RWPE2 (cell line): ENCODE measurements around the gene DPH6.
A peak's percentile ranks its signal among the peaks of the same experiment; 100 is the strongest.

Experiments
- ATAC-seq: fragments of 200-7000 bp; cut with Tn5 transposase; 3 replicates; pipeline ENCODE4 v1.9.1; 2021; ENCODE audit warnings: low read depth
- DNase-seq: peaks from one replicate; pipeline ENCODE4 v3.0.0-alpha.2; 2020; ENCODE audit warnings: low spot score
- H3K27ac ChIP-seq: fragments of 450-650 bp; 2 replicates; pipeline ENCODE4 v1.5.1; 2017; ENCODE audit warnings: mild to moderate bottlenecking; ENCODE audit not compliant: poor library complexity, severe bottlenecking
- H3K27me3 ChIP-seq: fragments of 250-450 bp; sonication (Bioruptor Pico); 2 replicates; pipeline ENCODE4 v1.5.1; 2021; ENCODE audit warnings: mild to moderate bottlenecking, moderate library complexity; ENCODE audit not compliant: insufficient read depth, poor library complexity, severe bottlenecking
- H3K36me3 ChIP-seq: fragments of 250-450 bp; sonication (Bioruptor Pico); 2 replicates; pipeline ENCODE4 v1.5.1; 2020; ENCODE audit warnings: low read depth, mild to moderate bottlenecking, moderate library complexity
- H3K4me1 ChIP-seq: fragments of 250-450 bp; sonication (Bioruptor Pico); 2 replicates; pipeline ENCODE4 v1.5.1; 2021; ENCODE audit warnings: mild to moderate bottlenecking, moderate library complexity; ENCODE audit not compliant: insufficient read depth, poor library complexity, severe bottlenecking
- H3K4me3 ChIP-seq: fragments of 250-450 bp; sonication (Bioruptor Pico); 2 replicates; pipeline ENCODE4 v1.5.1; 2021; ENCODE audit warnings: mild to moderate bottlenecking, moderate library complexity; ENCODE audit not compliant: severe bottlenecking
- H3K9me3 ChIP-seq: fragments of 250-450 bp; sonication (Bioruptor Pico); 2 replicates; pipeline ENCODE4 v1.5.1; 2021; ENCODE audit warnings: mild to moderate bottlenecking, moderate library complexity; ENCODE audit not compliant: severe bottlenecking
- TF ChIP-seq, protein P1 (sequence below): fragments of 450-650 bp; IDR thresholded peaks from one replicate; pipeline ENCODE4 v1.5.1; 2017; ENCODE audit warnings: mild to moderate bottlenecking, moderate library complexity; ENCODE audit not compliant: poor library complexity, severe bottlenecking

DPH6 gene

DNA sequence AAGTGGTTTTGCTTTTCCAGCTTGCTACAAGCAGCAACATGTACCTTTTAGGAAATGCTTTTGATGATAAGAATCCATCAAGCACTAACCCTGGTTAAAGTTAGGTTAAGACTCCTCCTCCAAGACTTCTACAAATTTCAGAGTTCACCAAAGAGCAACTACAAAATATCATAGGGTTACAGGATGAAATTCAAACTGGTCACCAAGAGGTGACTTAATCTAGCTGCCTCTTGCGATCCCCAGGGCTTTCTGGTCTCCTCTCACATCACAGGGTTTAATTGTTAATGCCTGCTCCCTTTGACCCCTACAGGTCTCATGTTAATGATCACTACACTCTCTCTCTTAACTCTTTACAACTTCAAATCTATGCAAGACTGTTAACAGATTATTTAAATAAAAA, 66.5 kb downstream of the DPH6 start:
- Histone ChIP-seq H3K4me1 (peaks cover 44% of the 10 kb centered on the region), H3K27ac (no peak overlapping the region), H3K9me3 (no peaks in the 10 kb centered on the region), H3K27me3 (no peaks in the 10 kb centered on the region), H3K4me3 (no peak overlapping the region), H3K36me3 (peaks cover 10% of the 10 kb centered on the region; the same call in 1 of the 2 replicates)
- TF ChIP-seq, protein P1, sequence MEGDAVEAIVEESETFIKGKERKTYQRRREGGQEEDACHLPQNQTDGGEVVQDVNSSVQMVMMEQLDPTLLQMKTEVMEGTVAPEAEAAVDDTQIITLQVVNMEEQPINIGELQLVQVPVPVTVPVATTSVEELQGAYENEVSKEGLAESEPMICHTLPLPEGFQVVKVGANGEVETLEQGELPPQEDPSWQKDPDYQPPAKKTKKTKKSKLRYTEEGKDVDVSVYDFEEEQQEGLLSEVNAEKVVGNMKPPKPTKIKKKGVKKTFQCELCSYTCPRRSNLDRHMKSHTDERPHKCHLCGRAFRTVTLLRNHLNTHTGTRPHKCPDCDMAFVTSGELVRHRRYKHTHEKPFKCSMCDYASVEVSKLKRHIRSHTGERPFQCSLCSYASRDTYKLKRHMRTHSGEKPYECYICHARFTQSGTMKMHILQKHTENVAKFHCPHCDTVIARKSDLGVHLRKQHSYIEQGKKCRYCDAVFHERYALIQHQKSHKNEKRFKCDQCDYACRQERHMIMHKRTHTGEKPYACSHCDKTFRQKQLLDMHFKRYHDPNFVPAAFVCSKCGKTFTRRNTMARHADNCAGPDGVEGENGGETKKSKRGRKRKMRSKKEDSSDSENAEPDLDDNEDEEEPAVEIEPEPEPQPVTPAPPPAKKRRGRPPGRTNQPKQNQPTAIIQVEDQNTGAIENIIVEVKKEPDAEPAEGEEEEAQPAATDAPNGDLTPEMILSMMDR = no peak
- DNase-seq (no peak), ATAC-seq (no peak)

DNA sequence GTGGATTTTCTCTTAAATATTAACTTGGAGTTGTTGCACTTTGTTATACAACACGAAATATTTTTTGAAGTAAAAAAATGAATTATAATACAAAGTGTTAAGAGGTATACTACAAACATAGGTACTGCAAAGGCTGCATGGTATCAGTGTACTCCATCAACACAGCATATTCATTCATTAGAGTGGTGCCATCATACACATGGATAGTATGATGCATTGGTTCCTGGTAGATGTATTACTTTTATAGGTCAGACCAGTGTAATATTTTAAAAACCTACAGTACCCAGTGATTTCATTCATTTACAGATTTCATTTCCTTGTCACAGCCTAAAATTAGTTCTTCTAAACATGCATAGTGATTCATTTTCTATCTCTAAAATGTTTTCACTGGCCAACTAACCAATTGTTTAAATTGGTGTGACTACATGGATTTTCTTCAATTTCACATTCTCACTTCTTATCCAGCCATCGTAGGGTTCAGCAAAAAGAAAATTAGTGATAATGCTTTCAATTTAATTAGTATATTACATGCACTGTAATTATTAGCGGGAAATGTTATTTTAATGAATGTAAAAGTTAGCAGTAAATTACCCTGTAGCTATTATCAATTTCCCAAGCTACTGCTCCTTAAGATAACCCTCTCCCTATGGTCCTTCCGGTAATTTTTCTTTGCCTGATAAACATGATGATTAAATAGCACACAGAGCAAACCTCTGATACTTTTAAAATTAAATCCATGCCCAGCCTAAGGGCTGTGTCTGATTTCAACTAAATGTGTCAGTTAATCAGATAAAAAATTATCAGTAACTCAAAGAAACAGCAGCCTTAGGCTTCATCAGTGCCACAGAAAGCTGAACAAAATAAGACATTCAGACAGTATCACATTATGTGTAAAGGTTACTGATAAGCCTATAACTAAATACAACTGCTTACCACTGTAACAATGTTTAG, 68.4 kb downstream of the DPH6 start:
- Histone ChIP-seq H3K27me3 (no peaks in the 10 kb centered on the region), H3K4me3 (no peak overlapping the region), H3K9me3 (no peaks in the 10 kb centered on the region), H3K36me3 (peaks cover 10% of the 10 kb centered on the region; the same call in 1 of the 2 replicates), H3K27ac (no peak overlapping the region), H3K4me1 (peaks cover 42% of the 10 kb centered on the region)
- no peak for ATAC-seq
- DNase-seq = no peak
- TF ChIP-seq, protein P1 = no peak

DNA sequence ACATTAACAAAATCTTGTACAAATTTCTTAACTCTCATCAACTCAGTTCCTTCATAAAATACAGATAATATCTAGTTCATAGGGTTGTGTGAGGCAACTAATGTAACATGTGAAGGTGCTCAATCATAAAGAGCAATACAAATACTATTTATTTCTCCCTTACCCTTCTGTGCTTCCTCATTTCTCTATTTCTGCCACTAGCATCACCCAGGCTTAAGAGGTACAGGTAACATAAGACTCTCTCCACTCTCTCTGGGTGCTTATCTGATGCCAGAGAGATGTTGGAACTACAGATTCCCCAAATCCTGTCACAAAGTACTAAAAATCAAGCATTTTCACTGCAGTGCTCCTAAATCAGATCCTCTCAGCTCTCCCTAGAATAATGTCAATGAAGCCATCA, 74.9 kb downstream of the DPH6 start:
- Histone ChIP-seq H3K27me3 (no peaks in the 10 kb centered on the region), H3K36me3 (peaks cover 8% of the 10 kb centered on the region; the same call in 1 of the 2 replicates), H3K27ac (no peak overlapping the region), H3K4me1 (peaks cover 8% of the 10 kb centered on the region), H3K9me3 (no peaks in the 10 kb centered on the region), H3K4me3 (no peak overlapping the region)
- DNase-seq = no peak
- ATAC-seq = no peak
- TF ChIP-seq, protein P1 = no peak

DNA sequence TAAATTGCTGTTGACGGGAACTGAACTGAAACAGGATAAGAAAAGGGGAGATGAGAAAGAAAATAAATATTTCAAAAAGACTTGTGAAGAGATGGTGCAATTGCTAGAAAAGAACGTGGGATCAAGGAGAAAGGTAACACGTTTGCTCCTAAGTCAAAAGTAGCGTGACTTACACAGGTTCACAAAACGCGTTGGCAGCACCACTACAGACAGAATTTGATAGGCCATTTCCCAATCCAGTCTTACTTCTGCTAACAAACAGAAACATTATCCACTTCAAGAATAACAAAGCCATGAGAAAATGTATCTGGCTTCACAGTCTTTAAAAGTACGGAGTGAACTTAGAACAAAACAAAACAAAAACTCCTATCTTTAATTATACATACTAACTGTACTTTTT, 75.5 kb downstream of the DPH6 start:
- no peaks in the 10 kb centered on the region for H3K27me3 ChIP-seq
- H3K9me3 ChIP-seq = no peaks in the 10 kb centered on the region
- ATAC-seq (no peak), DNase-seq (no peak)
- peaks cover 6% of the 10 kb centered on the region; the same call in 1 of the 2 replicates for H3K36me3 ChIP-seq
- no peak overlapping the region for H3K4me3 ChIP-seq
- no peak overlapping the region for H3K27ac ChIP-seq
- TF ChIP-seq, protein P1 = no peak
- peaks cover 8% of the 10 kb centered on the region for H3K4me1 ChIP-seq

DNA sequence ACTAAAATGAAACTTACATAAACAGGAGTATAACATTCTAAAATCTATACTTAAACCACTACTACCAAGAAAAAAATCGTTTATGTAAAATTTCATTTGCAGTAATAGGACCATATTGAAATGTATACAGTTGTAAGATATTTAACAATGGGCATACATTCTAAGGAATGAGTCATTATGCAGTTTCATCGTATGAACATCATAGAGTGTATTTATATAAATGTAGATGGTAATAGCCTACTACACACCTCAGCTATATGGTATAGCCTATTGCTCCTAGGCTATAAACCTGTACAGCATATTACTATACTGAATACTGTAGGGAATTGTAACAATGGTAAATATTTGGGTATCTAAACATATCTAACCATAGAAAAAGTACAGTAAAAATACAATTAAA, 79.5 kb downstream of the DPH6 start:
- ATAC-seq (peak; percentile 92), DNase-seq (no peak)
- 0 out of 2 replicates have a peak, but pooled peaks cover under 1% of the 10 kb centered on the region for H3K36me3 ChIP-seq
- no peaks in the 10 kb centered on the region for H3K9me3 ChIP-seq
- TF ChIP-seq, protein P1 = no peak
- no peak overlapping the region for H3K4me3 ChIP-seq
- peaks cover 8% of the 10 kb centered on the region for H3K4me1 ChIP-seq
- H3K27ac ChIP-seq = no peak overlapping the region
- no peaks in the 10 kb centered on the region for H3K27me3 ChIP-seq
